Ascending aorta (tissue), 2 donors: ENCODE results near the gene KLK7. TPM values are rescaled to one million over a fixed set of nuclear protein-coding genes. Genes with fewer than 3 reads are reported as not detected.

Experiments used
- DNase-seq, 2 donors: peaks; one replicate each; pipeline ENCODE4 v3.0.0-alpha.2; 2019; ENCODE audit warnings: low spot score in 2 of 2
- H3K27ac ChIP-seq, 2 donors: fragments of 200-600 bp; sonication (generic); one replicate each; pipeline ENCODE4 v1.5.1; 2016 to 2017; ENCODE audit warnings: mild to moderate bottlenecking in 1 of 2
- H3K27me3 ChIP-seq: fragments of 200-600 bp; sonication (generic); one replicate; pipeline ENCODE4 v1.5.1; 2017
- H3K36me3 ChIP-seq, 2 donors: fragments of 200-600 bp; sonication (generic); one replicate each; pipeline ENCODE4 v1.5.1; 2016
- H3K4me1 ChIP-seq, 2 donors: fragments of 200-600 bp; sonication (generic); one replicate each; pipeline ENCODE4 v1.5.1; 2016 to 2017; ENCODE audit warnings: mild to moderate bottlenecking in 1 of 2
- H3K4me3 ChIP-seq, 2 donors: fragments of 200-600 bp; sonication (generic); one replicate each; pipeline ENCODE4 v1.5.1; 2016 to 2017; ENCODE audit warnings: mild to moderate bottlenecking in 1 of 2
- H3K9me3 ChIP-seq, 2 donors: fragments of 200-600 bp; sonication (generic); one replicate each; pipeline ENCODE4 v1.5.1; 2016
- intact Hi-C: fragments of 100-400 bp; cut with DNase I; formaldehyde crosslinking; loops from one replicate; pipeline ENCODE4 v1.15.1; 2023
- total RNA-seq: library from RNA; depleted of rRNA; stranded (reverse); fragments of >200 nt; gene quantifications from one replicate; pipeline ENCODE4 v1.1.0, GENCODE V29; 2016
- TF ChIP-seq, protein P1 (sequence below), 3 experiments: fragments of 200-600 bp in 2 of 3; fragments of 450-650 bp in 1 of 3; sonication (generic) in 2 of 3; IDR thresholded peaks; one replicate each; pipeline ENCODE4 v1.5.1; 2016 to 2019; ENCODE audit warnings: antibody characterized with exemption in 3 of 3, mild to moderate bottlenecking in 1 of 3, moderate library complexity in 1 of 3

KLK7 gene
- total RNA-seq, 1 donor from 2014 or later = not detected

DNA sequence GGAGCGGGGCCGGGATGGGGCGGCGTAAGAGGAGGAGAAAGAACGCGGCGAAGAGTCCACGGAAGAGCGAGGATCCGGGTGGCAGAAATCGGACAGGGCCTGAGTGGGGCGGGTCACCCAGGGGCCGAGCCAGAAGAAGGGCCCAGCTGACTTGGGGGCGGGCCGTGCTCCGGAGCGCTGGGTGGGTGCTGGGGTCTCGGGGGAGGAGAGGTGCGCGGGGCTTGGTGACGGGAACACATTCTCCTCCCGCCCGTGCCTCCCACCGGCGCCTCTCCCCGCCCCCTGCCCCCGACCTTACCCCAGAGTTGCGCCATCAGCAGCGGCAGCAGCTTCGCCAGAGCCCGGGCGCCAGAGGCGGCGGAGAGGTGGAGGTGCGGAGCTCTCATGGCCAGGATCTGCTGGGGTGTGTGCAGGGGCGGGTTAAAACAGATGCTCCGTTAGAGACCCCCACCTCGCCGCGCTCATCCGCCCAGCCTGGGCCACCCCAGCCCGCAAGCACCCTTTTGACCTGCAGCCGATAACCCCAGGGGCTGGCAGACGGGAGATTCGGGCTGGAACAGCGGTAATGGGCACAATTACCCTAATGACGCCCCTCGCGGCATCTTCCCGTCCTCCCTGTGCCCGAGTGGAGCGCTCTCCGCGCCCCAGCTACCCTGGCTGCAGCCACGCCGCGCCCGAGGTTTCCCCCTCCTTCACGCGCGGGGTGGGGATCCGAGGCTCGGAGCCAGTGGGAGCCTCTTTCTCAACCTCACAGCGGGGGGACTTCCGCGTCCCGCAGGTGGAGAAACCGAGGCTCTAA, 35.2 kb upstream of the KLK7 start:
- Histone ChIP-seq H3K27me3 (no peaks in the 10 kb centered on the region), H3K36me3 (no peaks in the 10 kb centered on the region), H3K9me3 (no peaks in the 10 kb centered on the region), H3K4me3 (peak overlapping the region in 1 of 2 donors; percentile 35), H3K4me1 (no peaks in the 10 kb centered on the region), H3K27ac (no peak overlapping the region)
- intact Hi-C loops = no loop called here
- DNase-seq = no peak
- TF ChIP-seq, protein P1, sequence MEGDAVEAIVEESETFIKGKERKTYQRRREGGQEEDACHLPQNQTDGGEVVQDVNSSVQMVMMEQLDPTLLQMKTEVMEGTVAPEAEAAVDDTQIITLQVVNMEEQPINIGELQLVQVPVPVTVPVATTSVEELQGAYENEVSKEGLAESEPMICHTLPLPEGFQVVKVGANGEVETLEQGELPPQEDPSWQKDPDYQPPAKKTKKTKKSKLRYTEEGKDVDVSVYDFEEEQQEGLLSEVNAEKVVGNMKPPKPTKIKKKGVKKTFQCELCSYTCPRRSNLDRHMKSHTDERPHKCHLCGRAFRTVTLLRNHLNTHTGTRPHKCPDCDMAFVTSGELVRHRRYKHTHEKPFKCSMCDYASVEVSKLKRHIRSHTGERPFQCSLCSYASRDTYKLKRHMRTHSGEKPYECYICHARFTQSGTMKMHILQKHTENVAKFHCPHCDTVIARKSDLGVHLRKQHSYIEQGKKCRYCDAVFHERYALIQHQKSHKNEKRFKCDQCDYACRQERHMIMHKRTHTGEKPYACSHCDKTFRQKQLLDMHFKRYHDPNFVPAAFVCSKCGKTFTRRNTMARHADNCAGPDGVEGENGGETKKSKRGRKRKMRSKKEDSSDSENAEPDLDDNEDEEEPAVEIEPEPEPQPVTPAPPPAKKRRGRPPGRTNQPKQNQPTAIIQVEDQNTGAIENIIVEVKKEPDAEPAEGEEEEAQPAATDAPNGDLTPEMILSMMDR (IDR thresholded peaks at IDR 0.05) = no peak

DNA sequence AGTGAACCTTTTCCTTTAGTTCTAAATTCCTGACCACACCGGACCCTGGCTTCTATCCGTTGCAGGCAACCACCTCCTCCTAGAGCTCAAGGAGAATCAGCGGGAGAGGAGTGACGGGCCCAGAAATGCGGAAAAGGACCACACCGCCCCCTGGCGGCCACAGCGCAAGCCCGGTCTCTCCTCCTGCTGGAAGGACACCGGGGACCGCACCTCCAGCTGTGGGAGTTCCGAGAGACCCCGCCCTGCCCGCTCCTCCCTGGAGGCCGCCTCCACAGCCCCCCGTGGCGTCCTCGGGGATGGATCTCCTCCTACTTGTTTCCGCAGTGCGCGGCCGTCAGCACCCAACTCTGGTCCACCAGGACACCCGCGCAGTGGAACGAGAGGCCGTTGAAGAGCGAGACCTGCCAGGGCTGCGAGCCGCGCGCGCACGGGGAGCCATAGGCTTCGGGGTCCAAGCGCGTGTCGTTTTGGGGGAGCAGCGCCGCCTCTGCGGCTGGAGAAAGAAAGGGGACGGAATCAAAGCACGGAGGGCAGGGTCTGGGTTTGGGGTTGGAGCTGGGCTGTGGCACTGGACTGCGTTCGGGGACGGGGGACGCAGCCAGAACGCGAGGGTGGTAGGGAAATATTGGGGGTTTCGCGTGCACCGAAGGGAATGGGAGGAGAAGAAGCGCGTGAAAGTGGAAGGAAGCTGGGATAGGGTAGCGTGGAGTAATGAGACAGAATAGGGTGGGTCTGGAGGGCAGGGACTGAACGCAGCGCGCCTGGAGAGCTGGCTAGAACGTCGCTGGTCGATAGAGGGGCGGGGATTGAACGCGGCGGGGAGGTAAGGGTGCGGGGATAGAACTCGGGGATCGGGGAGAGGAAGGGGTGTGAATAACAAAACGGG, 33.3 kb upstream of the KLK7 start:
- H3K36me3 ChIP-seq = no peaks in the 10 kb centered on the region
- TF ChIP-seq, protein P1 (IDR thresholded peaks at IDR 0.05) = peak in 2 of 3 experiments; percentile 10 to 43
- H3K9me3 ChIP-seq = no peaks in the 10 kb centered on the region
- intact Hi-C loops = no loop called here
- H3K27ac ChIP-seq = no peak overlapping the region
- no peaks in the 10 kb centered on the region for H3K4me1 ChIP-seq
- no peaks in the 10 kb centered on the region for H3K27me3 ChIP-seq
- DNase-seq = peak in 1 of 2 donors; percentile 67
- peak overlapping the region in 1 of 2 donors; percentile 2 for H3K4me3 ChIP-seq

DNA sequence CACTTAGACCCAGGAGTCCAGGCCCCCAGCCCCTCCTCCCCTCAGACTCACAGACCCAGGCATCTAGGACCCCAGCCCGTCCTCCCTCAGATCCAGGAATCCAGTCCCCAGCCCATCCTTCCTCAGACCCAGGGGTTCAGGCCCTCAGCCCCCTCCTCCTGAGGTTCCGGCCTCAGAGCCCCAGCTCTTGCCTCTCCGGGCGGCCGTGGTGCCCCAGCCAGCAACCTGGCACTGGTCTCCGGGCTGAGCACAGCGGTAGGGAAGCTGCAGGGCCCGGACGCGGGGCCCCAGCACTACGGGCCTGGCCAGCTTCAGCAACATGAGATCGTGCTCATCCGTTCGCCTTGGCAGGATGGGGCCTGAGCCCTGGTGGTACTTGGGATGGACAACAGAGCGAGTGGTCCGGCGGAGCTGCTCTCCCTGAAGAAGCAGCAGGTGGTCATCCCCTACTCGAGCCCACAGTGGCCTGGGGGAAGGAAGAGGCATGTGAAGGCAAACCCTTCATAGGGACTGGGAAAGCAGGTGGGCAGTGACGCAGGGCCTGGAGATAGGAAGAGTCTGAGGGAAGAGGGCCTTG, 32.1 kb upstream of the KLK7 start:
- Histone ChIP-seq H3K9me3 (no peaks in the 10 kb centered on the region), H3K4me1 (no peaks in the 10 kb centered on the region), H3K36me3 (no peaks in the 10 kb centered on the region), H3K27ac (no peak overlapping the region), H3K4me3 (no peak overlapping the region), H3K27me3 (no peaks in the 10 kb centered on the region)
- TF ChIP-seq, protein P1 (IDR thresholded peaks at IDR 0.05) = no peak
- intact Hi-C loops = no loop called here
- no peak for DNase-seq

DNA sequence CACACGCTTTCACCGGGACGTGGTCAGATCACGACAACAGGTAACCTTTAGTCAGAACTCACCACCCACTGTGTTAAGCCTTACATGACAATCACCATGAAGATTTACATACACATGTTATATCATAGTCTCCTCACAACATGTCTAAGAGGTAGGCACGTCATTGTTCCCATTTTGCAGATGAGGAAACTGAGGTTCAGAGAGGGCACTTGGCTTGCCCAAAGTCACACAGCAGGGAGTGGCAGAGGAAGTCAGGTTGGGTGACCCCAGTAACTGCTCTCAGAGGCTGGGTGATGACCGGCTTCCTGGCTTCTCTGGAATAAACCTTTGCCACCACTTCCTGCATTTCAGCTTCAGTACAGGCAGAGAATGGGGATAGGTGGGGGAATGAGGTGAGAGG, 30.5 kb upstream of the KLK7 start:
- intact Hi-C loops = no loop called here

DNA sequence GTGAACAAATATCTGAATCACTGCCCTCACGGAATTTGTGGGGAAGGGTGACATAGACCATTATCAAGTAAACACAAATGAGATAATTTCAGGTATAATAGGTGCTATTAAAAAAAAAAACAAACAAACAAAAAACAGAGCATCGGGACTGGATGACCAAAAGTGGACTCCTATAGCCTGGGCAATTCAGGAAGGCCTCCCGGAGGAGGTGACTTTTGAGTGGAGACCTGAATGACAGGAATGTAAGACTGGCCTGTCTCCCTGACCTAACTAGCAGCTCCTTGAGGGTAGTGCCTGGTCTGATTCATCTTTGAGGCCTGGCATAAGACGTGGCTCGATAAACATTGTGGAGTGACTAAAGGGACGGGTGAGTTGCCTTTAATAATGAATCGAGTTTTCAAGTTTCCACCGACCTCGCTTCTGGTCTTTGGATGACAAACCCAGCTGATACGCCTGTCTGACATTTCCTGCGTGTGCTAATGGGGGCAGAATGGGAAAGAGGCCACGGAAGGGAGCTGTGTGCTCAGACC, 29.0 kb upstream of the KLK7 start:
- Histone ChIP-seq H3K4me1 (no peaks in the 10 kb centered on the region), H3K27ac (no peak overlapping the region), H3K4me3 (no peak overlapping the region), H3K27me3 (no peaks in the 10 kb centered on the region), H3K36me3 (no peaks in the 10 kb centered on the region), H3K9me3 (no peaks in the 10 kb centered on the region)
- TF ChIP-seq, protein P1 (IDR thresholded peaks at IDR 0.05) = no peak
- DNase-seq = no peak
- intact Hi-C loops = no loop called here

More for the DNA sequence above, 30.5 kb upstream of the KLK7 start:
- Histone ChIP-seq H3K4me3 (no peak overlapping the region), H3K36me3 (no peaks in the 10 kb centered on the region), H3K27ac (no peak overlapping the region), H3K27me3 (no peaks in the 10 kb centered on the region), H3K9me3 (no peaks in the 10 kb centered on the region), H3K4me1 (no peaks in the 10 kb centered on the region)
- no peak for DNase-seq
- TF ChIP-seq, protein P1 (IDR thresholded peaks at IDR 0.05) = no peak
